Cerebellar cortex (tissue), 1 donor: ENCODE measurements around the gene SLC29A3.

ENCODE experiments used
- DNase-seq: peaks from one replicate; pipeline ENCODE4 v3.0.0-alpha.2; 2015; ENCODE audit warnings: low spot score

Gene SLC29A3

DNA sequence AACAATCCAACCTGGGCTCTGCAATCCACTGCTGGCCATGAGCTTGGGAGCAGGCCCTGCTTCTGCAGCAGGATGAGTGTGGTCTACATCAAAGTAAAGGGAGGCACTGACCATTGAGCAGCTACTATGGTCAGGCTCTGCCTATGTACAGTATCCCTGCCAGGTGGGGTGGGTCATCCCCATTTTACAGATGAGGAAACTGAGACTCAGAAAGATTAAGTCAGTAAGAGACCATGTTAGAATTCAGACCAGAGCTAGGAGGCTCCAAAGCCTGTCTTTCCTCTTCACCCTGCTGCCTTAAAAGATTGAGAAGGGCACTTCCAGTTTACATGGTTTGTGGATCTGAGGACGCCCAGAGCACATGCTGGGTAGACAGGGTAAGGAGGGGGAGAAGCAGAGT, 50.5 kb downstream of the SLC29A3 start:
- no peak for DNase-seq

DNA sequence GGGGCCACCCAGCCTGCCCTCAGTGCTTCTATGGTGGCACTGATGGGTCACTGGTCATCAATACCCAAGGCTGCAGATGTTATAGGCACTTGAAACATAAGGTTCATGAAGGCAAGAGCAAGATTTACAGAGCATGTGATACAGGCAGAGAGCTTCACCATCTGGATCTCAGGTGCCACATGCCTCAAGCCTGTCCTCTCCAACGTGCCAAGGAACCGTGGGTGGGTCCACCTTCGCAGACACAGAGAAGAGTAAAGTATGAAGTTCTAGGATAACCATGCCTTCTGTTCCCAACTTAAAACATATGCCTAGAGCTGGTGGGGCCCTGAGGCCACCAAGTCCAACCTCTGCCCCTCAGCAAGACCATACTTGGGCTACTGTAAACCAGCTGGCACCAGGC, 51.0 kb downstream of the SLC29A3 start:
- no peak for DNase-seq

DNA sequence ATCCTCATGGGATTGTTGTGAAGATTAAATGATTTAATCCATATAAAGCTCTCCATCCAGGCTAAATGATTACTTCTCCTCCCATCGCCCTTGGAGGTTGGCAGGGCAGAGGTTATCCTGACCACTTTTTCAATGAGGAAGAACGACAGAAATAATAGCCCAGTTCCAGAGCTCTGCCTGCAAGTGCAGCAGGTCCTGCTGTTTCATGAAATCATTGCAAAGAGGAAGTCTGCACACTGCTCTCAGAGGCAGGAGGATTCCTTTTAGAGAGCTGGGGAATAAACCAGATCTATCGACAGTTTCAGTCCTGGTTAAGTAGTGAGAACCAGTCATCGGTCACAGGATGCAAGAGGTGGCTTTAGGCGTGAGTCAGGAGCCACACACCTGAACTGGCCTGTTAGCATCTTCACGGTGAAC, 52.7 kb downstream of the SLC29A3 start:
- DNase-seq, result no peak

DNA sequence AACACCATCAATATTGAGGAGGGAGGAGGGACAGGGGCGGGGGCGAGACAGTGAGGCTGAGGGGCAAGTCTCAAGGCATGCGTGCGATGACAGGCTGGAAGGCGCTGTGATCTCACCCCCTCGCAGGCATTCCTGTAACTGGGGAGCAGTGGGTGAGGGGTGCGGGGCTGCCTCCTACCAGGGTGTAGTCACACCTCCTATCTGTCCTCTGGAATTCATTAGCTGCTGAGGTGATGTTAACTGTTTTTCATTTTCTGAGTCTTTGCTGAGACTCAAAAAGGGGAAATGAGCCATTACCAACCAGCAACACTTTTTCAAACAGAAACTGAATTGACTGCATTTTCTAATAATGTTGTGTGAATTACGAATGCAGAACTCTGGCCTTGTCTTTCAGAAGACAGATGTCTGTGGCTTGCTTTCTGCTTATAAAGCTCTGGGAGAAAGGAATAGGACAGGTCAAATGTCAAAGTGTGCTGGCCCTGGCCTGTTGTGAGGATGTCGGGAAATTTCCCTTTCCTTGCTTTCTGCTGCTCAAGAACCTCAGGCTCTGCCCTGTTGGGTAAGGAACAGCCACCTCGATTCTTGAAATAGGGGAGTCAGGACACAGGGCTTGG, 53.9 kb downstream of the SLC29A3 start:
- no peak for DNase-seq

DNA sequence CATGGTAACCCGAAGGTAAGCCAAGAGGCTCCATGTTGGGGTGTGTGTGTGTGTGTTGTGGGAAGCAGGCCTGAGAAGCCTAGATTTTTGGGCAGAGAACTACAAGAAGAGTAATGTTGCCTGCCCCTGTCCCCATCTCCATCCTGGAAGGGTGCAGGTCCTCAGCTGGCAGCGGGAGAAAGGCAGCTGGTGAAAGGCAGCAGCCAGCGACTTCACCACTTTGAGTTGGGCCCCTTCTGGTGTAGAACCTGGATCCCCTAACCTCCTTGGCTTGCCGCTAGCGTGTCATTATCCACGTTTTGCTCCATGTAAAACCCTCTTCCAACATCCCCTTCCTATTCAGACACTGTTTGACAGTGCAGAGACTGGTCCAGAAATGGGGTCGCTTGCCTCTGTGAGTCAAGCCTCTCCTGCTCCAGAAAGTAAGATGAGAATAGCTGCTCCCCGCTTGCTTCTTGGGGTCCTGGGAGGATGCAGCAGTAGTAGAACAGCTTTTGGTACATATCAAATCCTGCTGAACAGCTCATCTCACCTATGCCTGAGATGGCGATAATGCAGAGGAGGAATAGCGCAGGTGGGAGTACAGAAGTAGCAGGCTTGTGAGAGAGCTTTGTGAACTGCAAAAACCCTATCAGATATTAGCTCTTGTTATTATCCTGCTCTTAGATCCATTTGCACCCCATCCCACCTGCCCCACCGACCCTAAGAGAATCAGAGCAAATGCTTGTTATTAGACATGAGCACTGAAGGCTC, 55.6 kb downstream of the SLC29A3 start:
- no peak for DNase-seq

DNA sequence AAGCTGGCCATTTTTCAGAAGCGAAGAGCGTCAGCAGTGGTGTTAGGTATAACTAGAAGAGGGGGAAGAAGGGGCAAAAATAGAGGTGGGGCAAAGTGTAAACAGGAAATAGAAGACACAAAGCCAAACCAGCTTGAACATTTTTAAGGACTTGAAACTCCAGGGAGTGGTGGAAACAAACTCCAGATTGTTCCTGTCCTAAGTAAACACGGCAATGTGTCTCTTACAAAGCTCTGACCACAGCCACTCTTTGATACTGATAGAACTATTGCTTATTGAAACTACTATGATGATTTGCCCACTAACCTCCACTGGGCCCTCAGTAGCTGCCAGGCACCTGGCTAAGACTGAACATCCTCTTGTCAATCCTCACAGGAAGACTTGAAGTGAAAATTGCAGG, 56.9 kb downstream of the SLC29A3 start:
- DNase-seq, result no peak

DNA sequence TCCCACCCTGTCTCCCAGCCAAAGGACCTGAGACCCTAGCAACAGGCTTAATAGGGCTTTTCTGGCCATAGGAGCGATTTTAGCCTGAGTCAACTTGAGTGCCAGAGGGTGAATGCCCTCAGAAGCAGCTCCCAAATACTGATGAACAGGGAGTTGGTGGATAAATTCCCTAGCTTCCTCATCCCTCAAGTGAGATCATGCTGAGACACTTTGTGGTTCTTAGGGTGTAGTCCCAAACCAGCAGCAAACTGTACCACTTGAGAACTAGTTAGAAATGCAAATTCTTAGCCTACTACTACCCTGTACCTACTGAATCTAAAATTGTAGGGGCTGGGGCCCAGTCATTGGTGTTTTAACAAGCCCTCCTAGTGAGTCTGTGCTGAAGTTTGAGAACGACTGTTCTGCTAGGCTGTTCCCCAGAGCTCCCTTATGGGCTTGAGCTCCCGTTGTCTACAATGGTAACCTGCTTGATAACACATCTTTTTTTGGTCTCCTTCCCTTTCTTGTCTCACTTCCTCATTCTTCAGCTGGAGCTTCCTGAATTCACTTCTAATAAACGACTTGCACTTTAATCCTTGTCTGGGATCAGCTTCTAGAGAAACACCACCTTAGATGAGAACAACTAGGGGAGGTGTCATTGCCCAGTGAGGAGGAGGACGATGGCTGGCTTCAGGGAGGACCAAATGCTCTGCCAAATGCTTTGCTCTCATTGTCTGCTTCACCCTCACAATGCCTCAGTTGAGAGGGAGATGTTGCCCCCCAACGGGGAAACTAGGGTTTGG, 59.5 kb downstream of the SLC29A3 start:
- no peak for DNase-seq

DNA sequence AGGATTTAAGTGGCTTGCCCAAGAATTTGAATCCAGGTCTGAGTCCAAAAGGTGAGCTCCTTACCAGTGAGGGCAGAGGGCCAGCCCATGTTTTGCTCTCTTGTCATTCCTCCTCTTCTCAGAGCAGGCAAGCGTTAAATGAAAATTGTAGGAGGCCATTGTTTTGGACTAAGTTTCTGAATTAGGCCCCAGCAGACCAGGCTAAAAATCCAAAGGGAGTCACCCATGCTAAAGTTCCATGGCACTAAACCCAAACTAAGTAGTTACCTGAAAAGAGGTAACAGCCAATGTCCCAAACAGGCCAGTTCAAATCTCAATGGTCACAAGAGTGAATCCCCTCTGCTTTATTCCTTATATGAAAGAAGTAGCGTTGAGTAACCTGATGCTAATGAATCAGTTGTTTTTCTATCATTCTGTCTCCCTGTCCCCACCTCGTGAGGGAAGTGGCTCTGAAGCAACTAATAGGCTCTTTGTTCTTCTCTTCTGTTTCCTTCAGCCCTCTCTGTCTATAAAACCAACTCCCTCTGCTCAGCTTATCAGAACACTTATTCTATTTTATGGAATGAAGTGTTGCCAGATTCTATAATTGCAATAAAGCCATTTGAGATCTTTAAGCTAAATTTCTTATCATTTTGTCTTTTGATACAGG, 60.2 kb downstream of the SLC29A3 start:
- DNase-seq, result no peak

DNA sequence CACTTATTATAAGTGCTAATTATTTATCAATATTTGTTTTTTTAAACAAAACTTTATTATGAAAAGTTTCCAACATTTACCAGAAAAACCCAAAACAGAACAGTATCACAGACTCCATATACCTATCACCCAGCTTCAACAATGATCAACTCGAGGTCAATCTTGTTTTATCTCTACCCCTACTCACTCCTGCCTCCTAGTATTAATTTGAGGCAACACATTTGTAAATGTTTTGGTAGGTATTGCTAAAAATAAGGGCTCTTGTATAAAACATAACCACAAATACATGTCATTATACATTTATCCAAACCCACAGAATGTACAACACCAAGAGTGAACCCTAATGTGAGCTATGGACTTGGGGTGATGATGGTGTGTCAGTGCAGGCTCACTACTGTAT, 61.8 kb downstream of the SLC29A3 start:
- DNase-seq, result no peak

DNA sequence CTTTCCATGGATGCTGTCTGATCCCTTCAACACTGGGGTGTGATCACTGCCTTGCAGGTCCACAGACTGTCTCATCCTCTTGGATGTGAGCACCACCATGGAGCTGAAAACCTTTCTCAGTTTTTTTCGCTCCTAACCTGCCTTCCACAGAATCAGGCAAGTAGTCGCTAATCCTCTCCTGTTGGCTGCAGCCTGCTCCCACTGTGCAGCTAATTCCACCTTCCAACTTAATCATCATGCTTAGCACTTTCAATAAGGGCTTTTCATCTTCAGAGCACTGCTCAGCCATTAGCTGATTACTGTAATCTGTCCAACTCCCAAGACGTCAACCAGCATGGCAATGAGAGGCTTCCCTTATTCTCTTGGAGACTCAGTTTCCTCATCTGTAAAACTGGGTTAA, 62.6 kb downstream of the SLC29A3 start:
- no peak for DNase-seq

DNA sequence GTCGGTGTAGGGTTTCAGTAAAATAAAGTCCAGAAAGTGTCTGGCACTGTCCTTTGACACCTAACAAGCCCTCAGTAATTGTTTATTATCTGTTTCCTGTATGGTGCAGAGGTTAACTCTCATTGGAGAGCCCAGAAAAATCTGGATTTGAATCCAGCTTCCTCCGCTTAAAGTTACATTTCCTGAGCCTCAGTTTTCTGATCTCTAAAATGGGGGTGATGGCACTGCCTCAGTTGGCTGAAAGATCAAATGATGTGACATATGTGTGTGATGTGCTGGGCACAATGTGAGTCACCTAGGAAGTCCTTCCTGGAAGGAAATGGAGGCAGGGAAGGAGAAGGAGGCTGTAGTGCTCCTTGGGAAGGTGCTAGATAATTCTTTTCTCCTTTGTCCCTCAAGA, 63.0 kb downstream of the SLC29A3 start:
- DNase-seq, result no peak

DNA sequence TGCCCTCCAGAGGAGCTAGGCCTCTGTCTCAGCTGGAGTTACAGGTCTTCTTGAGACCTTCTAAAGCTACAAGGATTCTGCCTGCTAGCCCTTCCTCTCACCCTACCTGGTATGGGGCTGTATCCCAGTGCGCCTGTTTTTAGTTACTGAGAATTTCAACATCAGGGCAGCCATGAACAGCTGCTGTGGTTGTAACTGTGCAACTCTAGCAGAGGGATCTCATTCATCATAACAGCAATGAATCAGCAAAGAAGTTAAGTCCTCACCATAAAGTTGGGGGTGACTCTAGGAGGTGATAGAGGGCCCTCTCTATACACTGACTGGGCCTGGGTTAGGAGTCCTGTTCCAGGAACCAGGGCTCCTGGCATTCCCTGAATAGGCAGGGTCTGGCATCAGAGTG, 63.7 kb downstream of the SLC29A3 start:
- no peak for DNase-seq

DNA sequence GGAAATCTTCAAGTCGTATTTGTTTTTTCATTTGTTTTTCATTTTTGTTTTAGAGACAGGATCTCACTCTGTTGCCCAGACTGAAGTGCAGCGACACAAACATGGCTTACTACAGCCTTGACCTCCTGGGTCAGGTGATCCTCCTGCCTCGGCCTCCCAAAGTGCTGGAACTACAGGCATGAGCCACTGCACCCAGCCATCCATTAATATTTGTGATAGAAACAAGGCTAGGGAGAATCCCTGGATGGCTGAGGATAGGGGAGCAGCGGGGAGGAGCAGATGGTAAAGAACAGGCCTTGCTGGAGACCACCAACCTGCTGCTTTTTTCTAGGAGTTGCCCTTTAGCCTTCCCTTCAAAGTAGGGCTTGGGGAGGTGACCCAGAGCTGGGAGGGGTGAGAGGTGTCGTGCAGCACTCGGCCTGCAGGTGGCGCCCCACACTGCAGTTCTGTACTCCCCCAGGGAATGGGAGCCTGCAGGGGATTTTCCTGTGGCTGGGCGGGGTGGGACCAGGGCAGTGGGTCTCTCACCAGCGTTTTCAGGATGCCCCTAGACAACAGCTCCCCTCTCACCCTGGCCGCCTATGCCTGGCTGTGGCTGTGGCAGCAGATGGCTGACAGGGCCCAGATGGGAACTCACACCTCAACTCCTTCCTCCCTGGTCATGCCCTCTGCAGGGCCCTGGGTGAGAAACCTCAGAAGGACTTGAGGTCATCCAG, 65.1 kb downstream of the SLC29A3 start:
- DNase-seq, result peak; percentile 61

DNA sequence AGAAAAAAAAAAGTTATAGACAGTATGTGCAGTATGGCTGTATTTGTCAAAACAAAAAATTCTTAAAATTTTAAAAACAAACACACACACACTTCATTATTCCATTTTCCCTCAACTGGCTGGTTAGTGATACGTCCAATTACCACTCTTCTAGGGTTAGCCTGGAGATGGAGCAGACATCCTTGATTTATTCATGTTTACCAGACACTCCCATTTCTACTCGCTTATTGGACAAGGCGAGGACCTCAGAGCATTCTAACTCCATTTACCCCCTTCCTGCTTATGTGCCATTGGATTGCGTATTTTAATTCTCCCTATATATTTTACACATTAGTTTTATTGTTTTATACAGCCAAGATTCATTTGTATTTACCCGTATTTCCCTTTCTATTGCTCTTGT, 69.1 kb downstream of the SLC29A3 start:
- DNase-seq, result no peak

DNA sequence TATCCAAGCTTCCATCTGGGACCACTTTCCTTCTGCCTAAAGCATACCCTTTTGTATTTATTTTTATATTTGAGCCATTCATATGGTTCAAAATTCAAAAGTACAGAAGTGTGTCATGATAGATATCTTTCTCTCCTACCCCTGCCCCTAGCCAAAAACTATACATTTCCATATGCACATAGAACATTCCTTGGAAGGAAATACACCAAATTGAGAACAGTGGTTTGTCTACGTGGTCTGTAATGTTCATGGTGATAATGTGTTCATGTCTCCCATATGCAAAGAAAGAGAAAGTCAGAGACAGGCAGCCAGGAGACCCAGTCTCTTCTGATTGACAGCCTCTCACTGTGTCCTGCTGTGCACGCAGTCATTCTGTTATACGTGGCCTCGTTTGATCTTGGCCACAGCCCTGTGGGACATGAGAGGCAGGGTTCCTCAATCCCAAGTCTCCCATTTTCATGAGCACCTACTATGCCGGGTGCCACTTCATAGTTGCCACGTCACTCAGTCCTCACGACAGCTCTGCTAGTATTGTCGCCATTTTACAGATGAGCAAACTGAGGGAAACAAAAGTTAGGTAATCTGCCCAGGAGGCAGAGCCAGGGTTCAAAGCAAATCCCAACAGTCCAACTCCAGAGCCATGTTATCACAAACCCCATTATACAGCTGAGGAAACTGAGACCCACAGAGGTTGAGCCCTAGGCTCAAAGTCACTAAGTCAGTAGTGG, 69.7 kb downstream of the SLC29A3 start:
- DNase-seq, result no peak

DNA sequence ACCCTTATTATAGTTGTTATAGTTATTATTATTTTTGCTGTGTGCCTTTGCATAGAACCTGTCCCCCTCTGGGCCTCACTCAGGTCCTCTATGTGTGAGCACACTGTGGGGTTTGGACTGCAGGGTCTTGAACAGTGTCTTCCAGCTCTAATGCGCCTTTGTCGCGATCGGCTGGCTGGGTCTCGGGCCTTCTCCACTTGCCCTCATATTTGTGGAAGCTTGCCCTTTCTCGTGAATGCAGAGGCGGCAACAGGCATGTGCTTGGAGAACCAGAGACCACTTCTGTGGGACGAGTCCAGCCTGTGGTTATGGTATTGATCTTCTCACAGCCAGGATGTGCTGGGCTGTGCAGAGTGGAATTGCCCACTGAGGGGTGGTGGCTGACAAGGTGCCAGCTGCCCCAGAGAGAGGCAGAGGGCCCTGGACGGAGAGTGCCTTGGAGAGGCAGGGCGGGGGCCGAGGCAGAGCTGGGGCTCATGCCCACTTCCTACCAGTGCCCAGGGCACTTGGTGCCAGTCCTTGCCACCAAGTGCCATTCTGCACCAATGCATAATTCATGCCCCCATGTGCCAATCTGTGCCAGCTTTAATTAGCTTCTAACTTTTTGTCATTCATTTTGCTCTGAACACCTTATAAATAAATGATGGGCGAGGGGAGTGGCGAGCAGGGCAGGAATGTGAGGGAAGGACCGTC, 70.9 kb downstream of the SLC29A3 start:
- no peak for DNase-seq

DNA sequence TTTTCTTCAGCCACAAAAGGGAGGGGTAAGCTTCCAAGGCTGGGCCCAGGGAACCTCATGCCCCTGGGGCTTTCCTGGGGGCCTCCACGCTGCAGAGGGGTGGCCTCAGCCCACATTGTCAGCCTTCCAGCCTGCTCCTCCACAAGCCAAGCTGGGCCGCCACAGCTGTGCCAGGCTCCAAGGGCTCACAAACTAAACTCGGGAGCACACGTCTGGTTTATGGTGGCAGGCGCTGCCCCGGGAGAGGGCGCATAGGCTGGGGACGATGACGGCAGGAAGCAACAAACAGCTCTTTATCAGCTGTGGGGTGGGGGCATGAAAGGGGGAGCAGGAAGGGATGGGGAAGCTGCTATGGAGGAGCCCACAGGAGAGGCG, 71.4 kb downstream of the SLC29A3 start:
- DNase-seq, result no peak

DNA sequence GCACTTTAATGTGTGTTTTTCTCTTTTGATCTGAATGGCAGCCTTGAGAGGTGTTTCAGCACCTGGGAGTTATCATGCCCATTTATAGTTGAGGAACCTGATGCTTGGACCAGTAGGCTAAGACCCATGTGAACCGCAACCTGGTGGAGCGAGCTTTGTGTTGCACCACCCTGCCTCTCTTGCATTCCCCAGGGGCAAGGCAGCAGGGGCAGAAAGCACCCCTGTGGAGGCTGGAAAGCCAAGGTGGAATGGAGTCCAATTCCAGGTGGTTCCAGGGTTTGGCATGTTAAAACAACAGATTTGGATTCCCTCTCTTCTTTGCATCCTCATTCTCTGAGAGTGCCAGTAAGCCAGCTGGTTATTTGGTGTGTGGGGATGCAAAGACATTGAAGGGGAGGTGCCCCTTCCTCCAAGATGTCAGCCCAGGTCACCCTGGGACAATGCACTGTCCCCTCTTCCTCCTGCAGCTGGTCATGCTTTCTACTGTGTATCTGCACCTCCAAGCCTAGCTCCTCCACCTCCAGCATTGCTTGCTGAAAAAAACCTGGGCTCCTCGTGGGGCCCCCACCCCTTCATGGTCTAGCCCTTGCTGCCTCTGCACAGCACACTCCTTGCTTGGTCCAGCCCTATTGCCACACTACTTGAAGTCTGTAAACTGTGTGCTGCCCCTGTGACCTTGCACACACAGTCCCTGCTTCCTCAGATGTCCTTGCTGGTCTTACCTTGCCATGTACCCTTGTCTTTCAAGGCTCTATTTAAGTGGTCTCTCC, 72.0 kb downstream of the SLC29A3 start:
- no peak for DNase-seq

DNA sequence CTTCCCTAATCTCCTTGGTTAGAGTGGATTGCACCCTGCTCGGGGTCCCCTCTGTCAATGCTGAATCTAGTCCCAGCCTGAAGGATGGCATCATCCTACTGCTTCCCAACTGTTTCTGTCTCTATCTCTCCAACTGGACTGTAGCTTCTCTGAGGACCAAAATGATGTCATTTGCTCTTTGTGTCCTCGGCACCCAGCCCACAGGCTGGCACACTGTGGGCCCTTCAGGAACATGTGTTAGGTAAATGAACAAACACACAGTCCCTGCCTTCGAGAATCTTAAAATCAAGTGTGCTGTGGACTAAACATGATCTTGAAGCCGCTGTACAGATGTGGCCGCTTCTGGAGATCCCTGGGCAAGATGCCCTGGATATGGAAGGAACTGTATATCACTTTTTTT, 72.6 kb downstream of the SLC29A3 start:
- DNase-seq, result peak; percentile 96

DNA sequence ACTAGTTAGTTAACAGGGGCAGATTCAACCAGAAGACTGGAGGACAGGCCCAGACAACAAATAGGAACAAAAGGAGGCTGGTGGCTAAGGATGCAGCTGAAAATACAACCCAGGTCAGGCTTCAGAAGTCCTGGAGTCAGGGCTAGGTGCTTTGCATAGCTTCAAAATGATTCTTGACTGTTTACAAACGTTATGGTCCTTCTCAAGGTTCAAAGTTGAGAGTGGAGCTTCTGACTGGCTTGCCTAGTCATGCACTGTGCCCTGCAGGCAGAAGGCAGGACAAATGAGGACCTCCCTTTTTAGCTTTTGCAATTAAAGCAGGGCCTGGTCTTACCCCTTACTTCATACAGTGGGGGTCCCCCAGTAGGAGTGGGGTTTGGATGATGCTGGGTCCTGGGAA, 73.2 kb downstream of the SLC29A3 start:
- no peak for DNase-seq
